CD4-positive, alpha-beta memory T cell (primary cell): ENCODE results near the gene ACADVL. TPM values are rescaled to one million over a fixed set of nuclear protein-coding genes. Genes with fewer than 3 reads are reported as not detected.
A peak's percentile ranks its signal among the peaks of the same experiment; 100 is the strongest.
"Not testable (repeated sequence)": the region's sequence is repeated elsewhere in the genome, so short reads cannot be mapped to it uniquely, and the experiment has no call there.

Experiments used
- CTCF ChIA-PET: fragments of 350-600 bp; sonication (Branson Sonifier 250); formaldehyde crosslinking; loops from one replicate; lab custom pipeline; 2021; ENCODE audit warnings: inconsistent platforms; ENCODE audit not compliant: partially characterized antibody; lab: Charles Lee
- POLR2A ChIA-PET: fragments of 350-600 bp; sonication (Branson Sonifier 250); formaldehyde crosslinking; loops from one replicate; lab custom pipeline; 2021; ENCODE audit not compliant: partially characterized antibody; lab: Charles Lee
- DNase-seq, 5 donors: peaks; one replicate each; pipeline versions ENCODE4 v3.0.0 to v3.0.0-alpha.2; 2020 to 2022; ENCODE audit warnings: mixed read lengths in 1 of 5
- H3K27ac ChIP-seq: one replicate; pipeline ENCODE4 v1.7.0; 2013; ENCODE audit warnings: low read depth, low read length
- H3K27me3 ChIP-seq: 2 replicates; pipeline ENCODE4 v1.7.0; 2013; ENCODE audit warnings: mild to moderate bottlenecking, low read length, moderate library complexity; ENCODE audit not compliant: insufficient read depth
- H3K36me3 ChIP-seq: 2 replicates; pipeline ENCODE4 v1.7.0; 2013; ENCODE audit warnings: mild to moderate bottlenecking, low read length, moderate library complexity; ENCODE audit not compliant: insufficient read depth
- H3K4me1 ChIP-seq: 2 replicates; pipeline ENCODE4 v1.7.0; 2013; ENCODE audit warnings: mild to moderate bottlenecking, low read length, moderate library complexity; ENCODE audit not compliant: insufficient read depth
- H3K4me3 ChIP-seq, 2 donors: one replicate each; pipeline ENCODE4 v1.7.0; 2013; ENCODE audit warnings: low read length in 2 of 2, mild to moderate bottlenecking in 1 of 2
- H3K9me3 ChIP-seq, 2 donors: one replicate each; pipeline ENCODE4 v1.7.0; 2013; ENCODE audit warnings: low read length in 2 of 2, control low read depth in 1 of 2; ENCODE audit not compliant: control insufficient read depth in 1 of 2
- H3K27ac Mint-ChIP-seq, 7 donors: one replicate each; pipeline ENCODE4 v1.8.0; 2020 to 2021; ENCODE audit warnings: mixed read lengths in 7 of 7, mild to moderate bottlenecking in 6 of 7, inconsistent platforms in 3 of 7, moderate library complexity in 3 of 7
- H3K27me3 Mint-ChIP-seq, 2 donors: one replicate each; pipeline ENCODE4 v1.8.0; 2020 to 2021; ENCODE audit warnings: mixed read lengths in 2 of 2
- H3K36me3 Mint-ChIP-seq, 2 donors: one replicate each; pipeline ENCODE4 v1.8.0; 2020 to 2021; ENCODE audit warnings: mixed read lengths in 2 of 2, inconsistent platforms in 1 of 2, mild to moderate bottlenecking in 1 of 2
- H3K4me1 Mint-ChIP-seq, 4 donors: one replicate each; pipeline ENCODE4 v1.8.0; 2020 to 2021; ENCODE audit warnings: mixed read lengths in 4 of 4, mild to moderate bottlenecking in 1 of 4
- H3K4me3 Mint-ChIP-seq, 8 donors: one replicate each; pipeline ENCODE4 v1.8.0; 2020 to 2021; ENCODE audit warnings: mixed read lengths in 8 of 8, mild to moderate bottlenecking in 7 of 8, moderate library complexity in 6 of 8, inconsistent platforms in 3 of 8
- H3K9me3 Mint-ChIP-seq, 8 donors: one replicate each; pipeline ENCODE4 v1.8.0; 2020 to 2021; ENCODE audit warnings: mixed read lengths in 8 of 8, mild to moderate bottlenecking in 5 of 8, inconsistent platforms in 3 of 8, moderate library complexity in 1 of 8
- intact Hi-C: fragments of 100-400 bp; cut with micrococcal nuclease; formaldehyde crosslinking; loops from one replicate; pipeline ENCODE4 v1.15.1; 2023
- polyA plus RNA-seq, 2 donors: library from polyadenylated mRNA; unstranded; fragments of 300-500 nt; fragmentation: Illumina TruSeq; gene quantifications; one replicate each; pipeline ENCODE4 v1.2.3, GENCODE V29; 2021
- total RNA-seq, 2 experiments: library from RNA; stranded (reverse); gene quantifications; one replicate each; pipeline ENCODE4 v1.2.3, GENCODE V29; 2021

Gene ACADVL
- total and polyA plus RNA-seq, 4 experiments from 2014 or later: 110 to 342 (median 229) TPM

DNA sequence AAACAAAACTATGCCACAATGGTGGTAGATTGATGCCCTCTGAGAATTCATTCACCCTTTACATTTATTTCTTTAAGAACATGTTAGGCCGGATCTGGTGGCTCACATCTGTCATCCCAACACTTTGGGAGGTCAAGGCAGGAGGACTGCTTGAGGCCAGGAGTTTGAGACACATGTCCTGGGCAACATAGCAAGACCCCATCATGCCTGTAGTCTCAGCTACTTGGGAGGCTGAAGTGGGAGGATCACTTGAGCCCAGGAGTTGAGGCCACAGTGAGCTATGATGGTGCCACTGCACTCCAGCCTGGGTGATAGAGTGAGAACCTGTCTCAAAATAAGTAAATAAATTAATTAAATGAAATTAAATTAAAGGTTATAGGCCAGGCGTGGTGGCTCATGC, 37.6 kb upstream of the ACADVL start:
- intact Hi-C loops, CTCF ChIA-PET, H3K4me3 ChIP-seq, DNase-seq, POLR2A ChIA-PET, H3K4me3 Mint-ChIP-seq, H3K9me3 ChIP-seq, H3K36me3 Mint-ChIP-seq, H3K9me3 Mint-ChIP-seq, H3K36me3 ChIP-seq, H3K27ac ChIP-seq: not testable (repeated sequence)
- Histone ChIP-seq H3K27me3 (peaks cover 12% of the 10 kb centered on the region), H3K4me1 (peaks cover 10% of the 10 kb centered on the region)
- Mint-ChIP-seq H3K27ac (peak overlapping the region in 1 of 7 donors; percentile 43), H3K4me1 (peaks cover 9 to 17% (median 12%) of the 10 kb centered on the region in 4 donors), H3K27me3 (peaks cover 8 to 11% of the 10 kb centered on the region in 2 donors)

DNA sequence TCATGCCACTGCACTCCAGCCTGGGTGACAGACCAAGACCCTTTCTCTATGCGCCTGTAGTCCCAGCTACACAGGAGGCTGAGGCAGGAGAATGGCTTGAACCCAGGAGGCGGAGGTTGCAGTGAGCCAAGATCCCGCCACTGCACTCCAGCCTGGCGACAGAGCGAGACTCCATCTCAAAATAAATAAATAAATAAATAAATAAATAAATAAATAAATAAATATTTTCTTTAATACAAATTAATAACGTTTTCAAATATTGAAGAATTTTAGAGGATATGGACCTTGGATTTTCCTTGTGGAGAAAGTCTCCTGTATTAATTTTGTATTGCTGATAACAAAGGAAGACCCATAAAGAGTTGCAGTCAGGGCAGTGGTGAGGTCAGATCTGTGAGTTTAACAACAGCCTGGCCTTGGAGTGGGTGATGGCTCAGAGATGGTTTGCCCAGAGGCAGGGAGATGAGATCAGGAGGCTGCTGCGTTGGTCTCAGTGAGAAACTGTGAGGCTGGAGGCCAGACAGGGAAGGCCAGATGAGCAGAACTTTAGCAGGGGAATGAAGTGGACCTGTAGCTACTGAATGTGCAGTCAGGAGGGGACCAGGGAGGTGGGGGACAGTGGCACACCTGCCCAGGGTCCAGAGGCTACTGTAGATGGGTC, 36.2 kb upstream of the ACADVL start:
- H3K4me1 ChIP-seq: no peaks in the 10 kb centered on the region
- no peaks in the 10 kb centered on the region for H3K27me3 ChIP-seq
- intact Hi-C loops: no loop called here
- H3K36me3 ChIP-seq: no peaks in the 10 kb centered on the region
- DNase-seq: no peak
- H3K9me3 ChIP-seq: no peaks in the 10 kb centered on the region
- peak overlapping the region in 1 of 7 donors; percentile 83 for H3K27ac Mint-ChIP-seq
- peaks cover 1 to 5% (median 4%) of the 10 kb centered on the region in 4 donors for H3K4me1 Mint-ChIP-seq
- H3K4me3 ChIP-seq: no peak overlapping the region
- no peaks in the 10 kb centered on the region for H3K36me3 Mint-ChIP-seq
- H3K27ac ChIP-seq: no peak overlapping the region
- ChIA-PET CTCF (interaction anchor here (0.6 kb wide), 1 partner anchor 15 kb away, joined by 3 read pairs; no protein-coding TSS in a partner anchor), POLR2A (no interaction called here)
- no peaks in the 10 kb centered on the region for H3K9me3 Mint-ChIP-seq
- peaks cover 0 to 2% of the 10 kb centered on the region in 2 donors for H3K27me3 Mint-ChIP-seq
- H3K4me3 Mint-ChIP-seq: no peak overlapping the region

DNA sequence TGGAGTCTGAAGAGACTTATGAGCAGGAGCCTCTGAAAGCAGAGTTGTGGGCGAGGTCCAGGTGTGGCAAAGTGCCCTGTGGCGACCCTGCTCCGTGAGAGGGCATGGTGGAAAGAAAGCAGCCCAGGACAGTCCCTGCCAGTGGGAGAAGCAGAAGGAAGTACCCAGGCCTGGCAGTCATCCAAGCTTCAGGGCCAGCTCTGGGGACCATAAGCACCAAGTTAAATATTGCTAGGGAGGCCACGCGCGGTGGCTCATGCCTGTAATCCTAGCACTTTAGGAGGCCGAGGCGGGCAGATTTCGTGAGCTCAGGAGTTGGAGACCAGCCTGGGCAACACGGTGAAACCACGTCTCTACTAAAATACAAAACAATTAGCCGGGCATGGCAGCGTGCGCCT, 35.6 kb upstream of the ACADVL start:
- Histone ChIP-seq H3K4me3 (no peak overlapping the region), H3K4me1 (no peaks in the 10 kb centered on the region), H3K27ac (no peak overlapping the region), H3K27me3 (no peaks in the 10 kb centered on the region), H3K36me3 (no peaks in the 10 kb centered on the region), H3K9me3 (no peaks in the 10 kb centered on the region)
- intact Hi-C loops: no loop called here
- peaks cover 1 to 5% (median 4%) of the 10 kb centered on the region in 4 donors for H3K4me1 Mint-ChIP-seq
- H3K9me3 Mint-ChIP-seq: no peaks in the 10 kb centered on the region
- H3K27ac Mint-ChIP-seq: no peak overlapping the region
- ChIA-PET CTCF (interaction anchor here (0.6 kb wide), 1 partner anchor 15 kb away, joined by 3 read pairs; no protein-coding TSS in a partner anchor), POLR2A (no interaction called here)
- H3K4me3 Mint-ChIP-seq: no peak overlapping the region
- no peak for DNase-seq
- H3K27me3 Mint-ChIP-seq: peaks cover 0 to 2% of the 10 kb centered on the region in 2 donors
- no peaks in the 10 kb centered on the region for H3K36me3 Mint-ChIP-seq

DNA sequence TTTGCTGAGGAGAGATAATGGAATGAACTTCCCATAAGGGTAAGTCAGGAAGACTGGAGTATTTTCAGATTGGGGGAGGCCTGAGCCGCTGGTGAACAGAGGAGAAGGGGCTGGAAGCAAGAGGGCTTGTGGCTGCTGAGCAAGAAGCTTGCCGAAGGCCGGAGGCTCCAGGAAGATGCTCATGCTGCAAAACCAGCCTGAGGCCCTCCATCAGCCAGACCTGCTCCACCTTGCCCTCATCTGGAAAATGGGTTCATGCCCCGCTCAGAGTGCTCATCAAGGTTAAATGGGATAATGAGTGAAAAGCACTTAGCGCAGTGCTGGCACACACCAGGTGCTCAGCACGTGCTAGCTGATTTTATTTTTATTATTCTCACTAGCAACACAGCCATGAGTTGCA, 35.1 kb upstream of the ACADVL start:
- CTCF ChIA-PET: no interaction called here
- no peak overlapping the region for H3K27ac ChIP-seq
- no peak for DNase-seq

DNA sequence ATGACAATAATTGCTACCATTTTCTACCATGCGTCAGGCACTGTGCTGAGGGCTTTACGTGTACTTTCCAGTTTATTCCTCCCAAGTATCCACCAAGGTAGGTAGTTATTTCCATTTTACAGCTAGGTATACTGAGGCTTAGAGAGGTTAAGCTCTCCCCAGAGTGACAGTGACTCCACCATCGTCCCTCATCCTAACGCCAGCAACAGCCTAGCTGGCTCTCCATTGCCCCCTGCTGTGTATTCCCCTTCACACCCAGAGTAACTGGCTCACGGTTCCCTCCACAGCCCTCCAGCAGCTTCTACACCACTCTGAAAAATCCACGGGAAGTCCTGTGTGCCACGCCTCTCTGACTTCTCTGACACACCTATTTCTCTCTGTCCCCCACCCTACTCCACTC, 33.5 kb upstream of the ACADVL start:
- H3K4me3 ChIP-seq: no peak overlapping the region
- CTCF ChIA-PET: interaction anchor here (1.3 kb wide), 1 partner anchor 9 kb away, joined by 5 read pairs; no protein-coding TSS in a partner anchor
- peaks cover 1 to 5% (median 4%) of the 10 kb centered on the region in 4 donors for H3K4me1 Mint-ChIP-seq
- intact Hi-C loops: no loop called here
- H3K36me3 ChIP-seq: no peaks in the 10 kb centered on the region
- no peak for DNase-seq
- H3K9me3 ChIP-seq: no peaks in the 10 kb centered on the region
- H3K4me3 Mint-ChIP-seq: no peak overlapping the region
- H3K36me3 Mint-ChIP-seq: no peaks in the 10 kb centered on the region
- H3K4me1 ChIP-seq: no peaks in the 10 kb centered on the region
- POLR2A ChIA-PET: no interaction called here
- H3K27me3 ChIP-seq: no peaks in the 10 kb centered on the region
- H3K27me3 Mint-ChIP-seq: no peaks in the 10 kb centered on the region
- no peak overlapping the region for H3K27ac ChIP-seq
- no peaks in the 10 kb centered on the region for H3K9me3 Mint-ChIP-seq
- H3K27ac Mint-ChIP-seq: peak overlapping the region in 1 of 7 donors; percentile 67

More for the DNA sequence above, 35.1 kb upstream of the ACADVL start:
- H3K4me1 ChIP-seq: no peaks in the 10 kb centered on the region
- POLR2A ChIA-PET: no interaction called here
- H3K36me3 ChIP-seq: no peaks in the 10 kb centered on the region
- intact Hi-C loops: no loop called here
- no peaks in the 10 kb centered on the region for H3K27me3 ChIP-seq
- H3K9me3 Mint-ChIP-seq: no peaks in the 10 kb centered on the region
- no peaks in the 10 kb centered on the region for H3K9me3 ChIP-seq
- peaks cover 1 to 5% (median 4%) of the 10 kb centered on the region in 4 donors for H3K4me1 Mint-ChIP-seq
- peaks cover 0 to 2% of the 10 kb centered on the region in 2 donors for H3K27me3 Mint-ChIP-seq
- no peak overlapping the region for H3K4me3 Mint-ChIP-seq
- no peak overlapping the region for H3K27ac Mint-ChIP-seq
- H3K36me3 Mint-ChIP-seq: no peaks in the 10 kb centered on the region
- H3K4me3 ChIP-seq: no peak overlapping the region

DNA sequence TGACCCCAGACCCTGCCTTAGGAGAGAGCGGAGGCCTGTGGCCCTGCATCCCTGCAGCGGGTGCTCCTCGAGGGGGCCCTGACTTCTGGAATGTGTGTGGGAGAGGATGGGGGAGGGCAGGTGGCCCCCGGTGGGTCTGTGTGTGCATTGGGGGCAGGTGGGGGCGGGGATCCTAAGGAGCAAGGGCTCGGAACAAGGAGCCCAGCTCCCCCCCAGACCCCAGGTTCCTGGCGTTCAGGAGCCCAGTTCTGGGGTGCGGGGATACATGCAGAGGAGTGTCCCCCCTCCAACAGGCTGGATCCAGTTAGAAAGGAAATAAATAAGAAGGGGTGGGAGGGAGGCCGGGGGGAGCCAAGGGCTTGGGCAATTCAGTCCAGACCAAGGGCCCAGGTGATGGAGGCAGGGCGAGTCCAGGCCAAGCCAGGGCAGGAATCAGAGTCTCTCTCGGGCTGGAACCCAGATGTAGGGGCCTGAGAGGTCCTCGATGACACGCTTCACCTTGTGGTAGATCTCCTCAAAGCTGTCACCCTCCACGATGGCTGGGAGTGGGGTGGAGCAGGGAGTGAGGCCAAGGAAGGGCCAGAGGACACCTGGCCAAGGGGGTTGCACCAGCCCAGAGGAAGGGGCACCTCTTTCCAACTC, 29.3 kb upstream of the ACADVL start:
- Mint-ChIP-seq H3K36me3 (peaks cover 4% of the 10 kb centered on the region in 2 donors), H3K4me3 (no peak overlapping the region), H3K4me1 (peaks cover 1 to 5% (median 4%) of the 10 kb centered on the region in 4 donors), H3K9me3 (no peaks in the 10 kb centered on the region), H3K27me3 (no peaks in the 10 kb centered on the region), H3K27ac (no peak overlapping the region)
- ChIA-PET CTCF (no interaction called here), POLR2A (no interaction called here)
- intact Hi-C loops: no loop called here
- peak in 1 of 5 donors; percentile 12 for DNase-seq
- no peaks in the 10 kb centered on the region for H3K4me1 ChIP-seq
- no peak overlapping the region for H3K4me3 ChIP-seq
- no peaks in the 10 kb centered on the region for H3K36me3 ChIP-seq
- H3K9me3 ChIP-seq: no peaks in the 10 kb centered on the region
- H3K27ac ChIP-seq: no peak overlapping the region
- no peaks in the 10 kb centered on the region for H3K27me3 ChIP-seq

DNA sequence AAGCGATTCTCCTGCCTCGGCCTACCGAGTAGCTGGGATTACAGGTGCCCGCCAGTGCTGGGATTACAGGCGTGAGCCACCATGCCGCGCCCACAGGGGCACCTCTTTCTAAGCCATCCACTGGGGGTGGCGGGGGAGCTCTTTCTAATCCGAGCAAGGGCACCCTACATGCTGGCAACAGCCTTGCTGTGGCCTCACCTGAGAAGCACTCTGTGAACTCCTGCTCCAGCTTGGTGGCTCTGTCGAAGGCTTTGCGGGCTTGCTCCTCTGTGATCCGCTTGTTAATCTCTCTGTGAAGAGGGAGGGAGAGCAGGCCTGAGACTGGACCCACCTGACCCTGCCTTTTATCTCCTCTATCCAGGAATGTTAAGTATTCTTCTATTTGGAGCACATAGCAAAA, 28.7 kb upstream of the ACADVL start:
- Mint-ChIP-seq H3K36me3 (peaks cover 4% of the 10 kb centered on the region in 2 donors), H3K27me3 (no peaks in the 10 kb centered on the region), H3K4me3 (no peak overlapping the region), H3K9me3 (no peaks in the 10 kb centered on the region), H3K4me1 (peaks cover 1 to 5% (median 4%) of the 10 kb centered on the region in 4 donors), H3K27ac (peak overlapping the region in 2 of 7 donors; percentile 48 to 83)
- Histone ChIP-seq H3K27ac (no peak overlapping the region), H3K36me3 (no peaks in the 10 kb centered on the region), H3K4me3 (no peak overlapping the region), H3K4me1 (no peaks in the 10 kb centered on the region), H3K9me3 (no peaks in the 10 kb centered on the region), H3K27me3 (no peaks in the 10 kb centered on the region)
- no peak for DNase-seq
- ChIA-PET POLR2A (no interaction called here), CTCF (interaction anchor here (0.7 kb wide), 1 partner anchor 1219 kb away, joined by 4 read pairs; no protein-coding TSS in a partner anchor)
- intact Hi-C loops: no loop called here
